ENCODE results near the gene ASTN1.

DNA sequence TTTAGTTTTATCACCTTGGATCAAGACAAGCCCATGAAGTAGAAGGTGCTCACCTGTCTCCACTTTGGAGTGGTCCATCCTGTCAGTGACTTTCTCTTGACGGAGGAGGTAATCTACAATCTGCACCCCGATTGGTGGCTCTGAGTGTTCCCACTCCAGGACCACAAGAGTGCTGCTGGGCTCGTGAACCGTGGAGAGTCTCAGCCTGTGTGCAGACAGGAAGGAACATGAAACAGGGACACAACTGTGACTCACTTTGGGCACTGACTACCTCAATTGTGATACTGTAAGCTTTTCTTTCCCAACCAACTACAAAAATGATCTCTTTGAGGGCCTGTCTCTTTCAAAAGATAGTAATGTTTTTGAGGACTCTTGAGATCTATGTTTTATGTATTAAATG is 280.2 kb downstream of the ASTN1 start:
- TF ChIP-seq, protein P1, sequence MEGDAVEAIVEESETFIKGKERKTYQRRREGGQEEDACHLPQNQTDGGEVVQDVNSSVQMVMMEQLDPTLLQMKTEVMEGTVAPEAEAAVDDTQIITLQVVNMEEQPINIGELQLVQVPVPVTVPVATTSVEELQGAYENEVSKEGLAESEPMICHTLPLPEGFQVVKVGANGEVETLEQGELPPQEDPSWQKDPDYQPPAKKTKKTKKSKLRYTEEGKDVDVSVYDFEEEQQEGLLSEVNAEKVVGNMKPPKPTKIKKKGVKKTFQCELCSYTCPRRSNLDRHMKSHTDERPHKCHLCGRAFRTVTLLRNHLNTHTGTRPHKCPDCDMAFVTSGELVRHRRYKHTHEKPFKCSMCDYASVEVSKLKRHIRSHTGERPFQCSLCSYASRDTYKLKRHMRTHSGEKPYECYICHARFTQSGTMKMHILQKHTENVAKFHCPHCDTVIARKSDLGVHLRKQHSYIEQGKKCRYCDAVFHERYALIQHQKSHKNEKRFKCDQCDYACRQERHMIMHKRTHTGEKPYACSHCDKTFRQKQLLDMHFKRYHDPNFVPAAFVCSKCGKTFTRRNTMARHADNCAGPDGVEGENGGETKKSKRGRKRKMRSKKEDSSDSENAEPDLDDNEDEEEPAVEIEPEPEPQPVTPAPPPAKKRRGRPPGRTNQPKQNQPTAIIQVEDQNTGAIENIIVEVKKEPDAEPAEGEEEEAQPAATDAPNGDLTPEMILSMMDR (IDR thresholded peaks at IDR 0.05) = no peak
- TF ChIP-seq POLR2A (IDR thresholded peaks at IDR 0.05) (no peak), POLR2AphosphoS5 (IDR thresholded peaks at IDR 0.05) (no peak)

Measured in gastroesophageal sphincter (tissue), 3 donors.